HFFc6 (cell line): ENCODE results near the gene CORO1C. TPM values are rescaled to one million over a fixed set of nuclear protein-coding genes. Genes with fewer than 3 reads are reported as not detected.

Experiments used
- DNase-seq: peaks from one replicate; pipeline ENCODE4 v3.0.0-alpha.2; 2018
- H3K27ac Mint-ChIP-seq: 2 replicates; pipeline ENCODE4 v1.8.0; 2020; ENCODE audit warnings: mild to moderate bottlenecking, mixed read lengths
- H3K27me3 Mint-ChIP-seq: 2 replicates; pipeline ENCODE4 v1.8.0; 2021; ENCODE audit warnings: mild to moderate bottlenecking, moderate library complexity, mixed read lengths; ENCODE audit not compliant: insufficient read depth
- H3K36me3 Mint-ChIP-seq: 2 replicates; pipeline ENCODE4 v1.8.0; 2021; ENCODE audit warnings: low read depth, mixed read lengths
- H3K4me1 Mint-ChIP-seq: 2 replicates; pipeline ENCODE4 v1.8.0; 2020; ENCODE audit warnings: low read depth, mixed read lengths
- H3K4me3 Mint-ChIP-seq: 2 replicates; pipeline ENCODE4 v1.8.0; 2020; ENCODE audit warnings: mild to moderate bottlenecking, moderate library complexity, mixed read lengths
- H3K9me3 Mint-ChIP-seq: 2 replicates; pipeline ENCODE4 v1.8.0; 2020; ENCODE audit warnings: mild to moderate bottlenecking, mixed read lengths
- total RNA-seq, 6 experiments: library from RNA; stranded (reverse); fragmentation: NEBNext Ultra II Directional; extraction: Animal tissue kit (Norgen Biotek cat#: 25700); gene quantifications; 2 replicates in 1 of 6; 3 replicates in 5 of 6; pipeline ENCODE4 v1.2.3, GENCODE V29; 2021
- TF ChIP-seq, protein P1 (sequence below): fragments of 200-600 bp; sonication (generic); IDR thresholded peaks from 2 replicates; pipeline ENCODE4 v1.5.0; 2021; ENCODE audit warnings: antibody characterized with exemption, mild to moderate bottlenecking

CORO1C gene
- total RNA-seq, 6 experiments from 2014 or later: 541 to 709 (median 649) TPM

DNA sequence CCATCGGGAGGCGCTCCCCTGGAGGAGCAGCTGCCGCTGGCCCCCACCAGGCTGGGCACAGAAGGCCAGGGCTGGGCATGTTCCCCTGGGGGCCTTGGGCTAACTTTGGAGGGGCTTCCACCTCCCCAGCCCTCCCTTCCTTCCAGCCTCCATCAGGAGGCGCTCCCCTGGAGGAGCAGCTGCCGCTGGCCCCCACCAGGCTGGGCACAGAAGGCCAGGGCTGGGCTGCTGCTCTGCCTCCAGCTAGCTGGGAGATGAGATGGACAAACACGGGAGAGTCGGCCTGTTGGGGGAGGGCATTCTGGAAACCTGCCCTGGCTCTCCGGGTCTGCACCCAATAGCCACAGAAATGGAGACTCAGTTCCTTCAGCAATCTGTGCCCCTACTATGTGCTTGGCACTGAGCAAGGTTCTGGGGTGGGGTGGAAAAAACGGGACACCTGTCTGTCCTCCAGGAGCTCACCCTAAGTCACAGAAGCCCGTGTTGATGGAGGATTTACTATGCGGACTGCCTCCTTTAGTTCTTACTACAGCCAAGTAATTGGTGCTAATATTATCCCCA lies 39.0 kb upstream of the CORO1C start:
- Mint-ChIP-seq H3K27me3 (peaks cover 7% of the 10 kb centered on the region; the same call in 1 of the 2 replicates), H3K27ac (no peak overlapping the region), H3K4me3 (no peak overlapping the region), H3K4me1 (peaks cover 10% of the 10 kb centered on the region; the same call in 1 of the 2 replicates), H3K9me3 (no peaks in the 10 kb centered on the region), H3K36me3 (no peaks in the 10 kb centered on the region)
- no peak for DNase-seq
- TF ChIP-seq, protein P1, sequence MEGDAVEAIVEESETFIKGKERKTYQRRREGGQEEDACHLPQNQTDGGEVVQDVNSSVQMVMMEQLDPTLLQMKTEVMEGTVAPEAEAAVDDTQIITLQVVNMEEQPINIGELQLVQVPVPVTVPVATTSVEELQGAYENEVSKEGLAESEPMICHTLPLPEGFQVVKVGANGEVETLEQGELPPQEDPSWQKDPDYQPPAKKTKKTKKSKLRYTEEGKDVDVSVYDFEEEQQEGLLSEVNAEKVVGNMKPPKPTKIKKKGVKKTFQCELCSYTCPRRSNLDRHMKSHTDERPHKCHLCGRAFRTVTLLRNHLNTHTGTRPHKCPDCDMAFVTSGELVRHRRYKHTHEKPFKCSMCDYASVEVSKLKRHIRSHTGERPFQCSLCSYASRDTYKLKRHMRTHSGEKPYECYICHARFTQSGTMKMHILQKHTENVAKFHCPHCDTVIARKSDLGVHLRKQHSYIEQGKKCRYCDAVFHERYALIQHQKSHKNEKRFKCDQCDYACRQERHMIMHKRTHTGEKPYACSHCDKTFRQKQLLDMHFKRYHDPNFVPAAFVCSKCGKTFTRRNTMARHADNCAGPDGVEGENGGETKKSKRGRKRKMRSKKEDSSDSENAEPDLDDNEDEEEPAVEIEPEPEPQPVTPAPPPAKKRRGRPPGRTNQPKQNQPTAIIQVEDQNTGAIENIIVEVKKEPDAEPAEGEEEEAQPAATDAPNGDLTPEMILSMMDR: peak; percentile 37

DNA sequence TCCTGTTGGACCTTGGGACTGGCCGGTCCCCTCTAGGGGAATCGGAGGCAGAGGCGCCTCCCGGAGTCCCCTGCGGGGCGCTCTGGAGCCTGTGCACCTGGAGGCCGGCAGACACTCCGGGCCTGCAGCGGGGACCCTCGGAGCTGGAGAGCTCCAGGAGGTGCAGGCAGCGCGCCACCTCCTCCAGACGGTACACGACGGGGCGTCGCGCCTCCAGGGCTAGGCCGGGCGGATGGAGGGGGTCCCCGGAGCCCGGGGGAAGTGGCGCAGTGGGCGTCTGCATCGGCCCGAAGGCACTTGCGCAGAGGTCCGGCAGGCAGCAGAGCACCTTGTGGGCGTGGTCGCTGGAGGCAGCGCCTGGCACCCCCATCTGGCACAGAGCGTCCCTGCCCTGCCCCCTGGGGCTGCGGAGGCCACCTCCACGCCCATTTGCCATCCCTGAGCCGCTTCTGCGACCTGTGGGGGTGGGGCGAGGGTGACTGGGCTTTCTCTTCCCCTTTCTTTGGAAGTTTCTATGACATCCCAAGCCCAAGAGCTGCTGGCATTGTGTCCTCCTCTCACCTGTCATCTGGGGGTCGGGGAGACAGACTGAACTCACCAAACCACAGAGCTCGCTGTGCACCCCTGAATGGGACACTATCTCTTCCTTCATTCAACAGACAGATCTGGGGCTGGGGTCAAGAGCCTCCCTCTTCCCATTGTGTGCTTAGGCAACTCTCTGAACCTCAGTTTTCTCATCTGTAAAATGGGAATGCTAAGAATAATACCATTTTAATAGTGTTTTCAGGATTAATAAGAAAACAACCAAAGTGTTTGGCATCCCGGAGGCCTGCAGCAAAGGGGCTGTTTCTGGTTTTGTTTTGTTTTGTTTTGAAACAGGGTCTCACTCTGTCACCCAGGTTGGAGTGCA lies 37.5 kb upstream of the CORO1C start:
- TF ChIP-seq, protein P1: no peak
- Mint-ChIP-seq H3K4me1 (peaks cover 6% of the 10 kb centered on the region; the same call in 1 of the 2 replicates), H3K9me3 (no peaks in the 10 kb centered on the region), H3K27me3 (peaks cover 7% of the 10 kb centered on the region; the same call in 1 of the 2 replicates), H3K4me3 (no peak overlapping the region), H3K36me3 (no peaks in the 10 kb centered on the region), H3K27ac (no peak overlapping the region)
- no peak for DNase-seq

DNA sequence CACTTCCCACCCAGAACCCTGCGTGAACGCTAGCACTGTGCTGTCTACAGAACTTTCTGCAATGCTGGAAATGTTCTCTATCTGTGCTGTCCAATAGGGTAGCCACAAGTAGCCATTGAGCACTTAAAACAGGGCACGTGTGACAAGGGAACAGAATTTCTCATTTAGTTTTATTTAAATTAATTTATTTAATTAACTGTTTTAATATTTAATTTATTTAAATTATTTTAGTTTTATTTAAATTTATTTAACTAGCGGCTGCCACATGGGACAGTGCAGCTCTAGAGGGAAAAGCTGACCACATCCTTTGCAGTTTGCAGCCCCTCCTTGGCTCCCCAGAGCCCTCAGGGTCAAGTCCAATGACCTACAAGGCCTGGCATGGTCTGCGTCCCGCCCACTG lies 35.0 kb upstream of the CORO1C start:
- Mint-ChIP-seq H3K9me3 (no peaks in the 10 kb centered on the region), H3K36me3 (no peaks in the 10 kb centered on the region), H3K4me3 (no peak overlapping the region), H3K27me3 (peaks cover 6% of the 10 kb centered on the region; the same call in 1 of the 2 replicates), H3K27ac (no peak overlapping the region), H3K4me1 (no peaks in the 10 kb centered on the region)
- no peak for DNase-seq
- TF ChIP-seq, protein P1: no peak

DNA sequence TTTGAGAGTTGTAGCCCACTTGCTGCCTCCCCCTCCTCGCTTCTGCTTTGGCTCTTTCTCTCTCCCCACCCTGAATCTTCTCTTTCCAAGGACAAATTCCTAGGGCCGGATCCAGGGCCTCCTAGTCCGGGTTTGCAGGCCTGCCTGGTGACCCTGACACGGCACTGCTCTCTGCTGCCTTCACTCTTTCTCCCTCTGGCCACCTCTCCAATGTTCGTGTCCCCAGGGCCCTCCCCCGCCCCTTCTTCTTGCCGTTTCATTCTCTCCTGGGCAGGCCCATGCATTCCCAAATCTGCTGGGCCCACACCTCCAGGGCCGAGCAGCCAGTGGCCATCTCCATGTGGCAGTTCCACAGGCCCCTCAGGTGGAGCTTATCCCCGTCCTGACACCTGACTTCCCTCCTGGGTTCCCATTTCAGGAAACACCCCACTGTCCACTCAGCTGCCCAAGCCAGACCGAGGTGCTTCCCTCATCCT lies 34.0 kb upstream of the CORO1C start:
- Mint-ChIP-seq H3K27me3 (peaks cover 9% of the 10 kb centered on the region), H3K27ac (no peak overlapping the region), H3K9me3 (no peaks in the 10 kb centered on the region), H3K36me3 (no peaks in the 10 kb centered on the region), H3K4me3 (no peak overlapping the region), H3K4me1 (no peaks in the 10 kb centered on the region)
- no peak for DNase-seq
- TF ChIP-seq, protein P1: no peak

DNA sequence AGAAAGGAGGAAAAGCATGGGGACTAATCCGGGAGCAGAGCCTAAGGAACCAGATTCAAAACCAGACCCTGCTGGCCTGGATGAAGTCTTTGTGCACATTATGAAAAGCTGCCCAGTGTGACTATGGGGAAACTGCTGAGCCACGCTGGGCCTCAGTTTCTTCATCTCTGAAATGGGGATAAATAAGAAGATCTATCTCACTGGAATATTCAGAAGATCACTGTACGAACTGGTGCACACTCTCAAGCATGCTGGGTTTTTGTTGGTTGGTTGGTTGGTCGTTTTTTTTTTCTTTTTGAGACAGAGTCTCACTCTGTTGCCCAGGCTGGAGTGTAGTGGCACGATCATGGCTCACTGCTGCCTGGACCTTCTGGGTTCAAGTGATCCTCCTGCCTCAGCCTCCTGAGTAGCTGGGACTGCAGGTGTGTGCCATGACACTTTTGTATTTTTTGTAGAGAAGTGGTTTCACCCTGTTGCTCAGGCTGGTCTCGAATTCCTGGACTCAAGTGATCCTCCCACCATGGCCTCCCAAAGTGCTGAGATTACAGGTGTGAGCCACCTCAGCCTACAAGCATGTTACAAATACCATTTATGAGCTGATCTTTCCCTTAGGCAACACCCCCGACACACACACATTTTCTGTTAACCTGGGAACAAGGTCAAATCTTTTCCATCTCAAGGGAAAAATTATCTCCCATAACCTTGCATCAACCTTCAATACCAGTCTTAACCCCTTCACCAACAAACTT lies 33.4 kb upstream of the CORO1C start:
- H3K4me3 Mint-ChIP-seq: no peak overlapping the region
- TF ChIP-seq, protein P1: no peak

More for the DNA sequence above, 33.4 kb upstream of the CORO1C start:
- DNase-seq: no peak
- Mint-ChIP-seq H3K27ac (no peak overlapping the region), H3K9me3 (no peaks in the 10 kb centered on the region), H3K4me1 (no peaks in the 10 kb centered on the region), H3K36me3 (no peaks in the 10 kb centered on the region), H3K27me3 (peaks cover 9% of the 10 kb centered on the region)
